Glomerular endothelial cell (primary cell): ENCODE results near the gene UBL3. TPM values are rescaled to one million over a fixed set of nuclear protein-coding genes. Genes with fewer than 3 reads are reported as not detected.

ENCODE experiments used
- DNase-seq: peaks from one replicate; pipeline ENCODE4 v3.0.0-alpha.2; 2011; ENCODE audit warnings: low read depth, low spot score; ENCODE audit errors: extremely low read depth
- total RNA-seq: library from RNA; depleted of rRNA; stranded (reverse); fragments of >200 nt; gene quantifications from 2 replicates; pipeline ENCODE4 v1.2.3, GENCODE V29; 2015

UBL3 gene
- total RNA-seq, 1 donor from 2014 or later, result 14.1 TPM

- no peak for DNase-seq
Observed at GRCh38 chr13:29716493-29716892, 133.9 kb downstream of the UBL3 start.
